Esophagus muscularis mucosa (tissue), 4 donors: ENCODE measurements around the gene ESAM. TPM values are rescaled to one million over a fixed set of nuclear protein-coding genes. Genes with fewer than 3 reads are reported as not detected.

Experiments used
- DNase-seq: peaks from one replicate; pipeline ENCODE4 v3.0.0-alpha.2; 2017; ENCODE audit errors: extremely low spot score
- H3K27ac ChIP-seq, 4 donors: fragments of 200-600 bp; sonication (generic); replicated peaks in 1 of 4; 1 replicate in 3 of 4; 2 replicates in 1 of 4; pipeline ENCODE4 v1.5.1; 2016 to 2019; ENCODE audit warnings: mild to moderate bottlenecking in 1 of 4
- H3K27me3 ChIP-seq, 4 donors: fragments of 200-600 bp; sonication (generic); one replicate each; pipeline versions ENCODE4 v1.5.1 to v1.6.0; 2016 to 2019
- H3K36me3 ChIP-seq, 4 donors: fragments of 200-600 bp; sonication (generic); one replicate each; pipeline ENCODE4 v1.5.1; 2016 to 2019
- H3K4me1 ChIP-seq, 4 donors: fragments of 200-600 bp; sonication (generic); one replicate each; pipeline ENCODE4 v1.5.1; 2016 to 2019
- H3K4me3 ChIP-seq, 4 donors: fragments of 200-600 bp; sonication (generic); 1 replicate in 2 of 4; 2 replicates in 2 of 4; pipeline ENCODE4 v1.5.1; 2016 to 2019; ENCODE audit warnings: mild to moderate bottlenecking in 4 of 4, moderate library complexity in 1 of 4
- H3K9me3 ChIP-seq, 4 donors: fragments of 200-600 bp; sonication (generic); 1 replicate in 3 of 4; 2 replicates in 1 of 4; pipeline ENCODE4 v1.5.1; 2016 to 2019
- EP300 ChIP-seq: sonication (generic); formaldehyde crosslinking; IDR thresholded peaks from one replicate; pipeline ENCODE4 v1.6.1; 2017; ENCODE audit warnings: antibody characterized with exemption
- POLR2A ChIP-seq: fragments of 450-650 bp; IDR thresholded peaks from one replicate; pipeline ENCODE4 v1.6.1; 2017; ENCODE audit warnings: antibody characterized with exemption, moderate library complexity, mild to moderate bottlenecking, low read depth
- POLR2AphosphoS5 ChIP-seq, 2 donors: sonication (generic); formaldehyde crosslinking; IDR thresholded peaks; one replicate each; pipeline ENCODE4 v1.6.1; 2017; ENCODE audit warnings: antibody characterized with exemption in 2 of 2
- WGBS: methylation state at CpG from one replicate; pipeline ENCODE4 v1.1.5; 2018; 5-methylcytosine and 5-hydroxymethylcytosine counted together
- intact Hi-C: fragments of 100-400 bp; cut with DNase I; formaldehyde crosslinking; loops from one replicate; pipeline ENCODE4 v1.15.1; 2023
- total RNA-seq, 4 donors: library from RNA; depleted of rRNA; stranded (reverse); fragments of >200 nt; gene quantifications; one replicate each; pipeline versions ENCODE4 v1.1.0 to v1.2.1, GENCODE V29; 2016
- TF ChIP-seq, protein P1 (sequence below), 3 experiments: fragments of 200-600 bp in 2 of 3; fragments of 450-650 bp in 1 of 3; sonication (generic) in 2 of 3; IDR thresholded peaks; one replicate each; pipeline ENCODE4 v1.5.1; 2017 to 2019; ENCODE audit warnings: antibody characterized with exemption in 3 of 3, mild to moderate bottlenecking in 2 of 3, moderate library complexity in 1 of 3

Gene ESAM
- total RNA-seq, 4 donors from 2014 or later: 10.8 to 52.8 (median 41.1) TPM

DNA sequence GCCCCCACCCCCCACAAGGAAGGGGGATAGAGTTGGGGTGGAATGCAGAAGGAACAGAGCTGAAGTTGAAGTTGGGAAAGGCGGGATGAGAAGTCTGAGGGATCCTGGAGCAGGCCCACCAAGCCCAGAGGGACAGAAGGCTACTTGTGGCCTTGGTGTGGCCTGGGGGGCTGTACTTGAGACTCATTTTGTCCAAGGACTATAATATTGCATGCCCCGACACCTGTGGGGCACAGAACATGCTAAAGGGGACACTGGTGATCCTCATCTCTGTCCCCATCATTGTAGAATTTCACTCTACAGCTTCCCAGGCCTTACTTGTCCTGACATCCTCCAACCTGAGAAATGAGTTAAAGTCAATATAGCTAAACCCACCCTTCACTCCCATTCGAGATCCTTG, 1.3 kb downstream of the ESAM start:
- Histone ChIP-seq H3K27me3 (peaks cover 5 to 73% (median 54%) of the 10 kb centered on the region in 4 donors), H3K4me3 (peak overlapping the region; percentile 52 to 65 (median 54)), H3K36me3 (peaks cover 0 to 35% (median 4%) of the 10 kb centered on the region in 4 donors), H3K9me3 (no peaks in the 10 kb centered on the region), H3K4me1 (peaks cover 43 to 60% (median 52%) of the 10 kb centered on the region in 4 donors), H3K27ac (peak overlapping the region; percentile 69 to 82 (median 82))
- 75% methylated on average over 3 of the region's 3 CpGs for WGBS
- TF ChIP-seq POLR2A (no peak), EP300 (no peak), POLR2AphosphoS5 (IDR thresholded peaks at IDR 0.05) (no peak)
- TF ChIP-seq, protein P1, sequence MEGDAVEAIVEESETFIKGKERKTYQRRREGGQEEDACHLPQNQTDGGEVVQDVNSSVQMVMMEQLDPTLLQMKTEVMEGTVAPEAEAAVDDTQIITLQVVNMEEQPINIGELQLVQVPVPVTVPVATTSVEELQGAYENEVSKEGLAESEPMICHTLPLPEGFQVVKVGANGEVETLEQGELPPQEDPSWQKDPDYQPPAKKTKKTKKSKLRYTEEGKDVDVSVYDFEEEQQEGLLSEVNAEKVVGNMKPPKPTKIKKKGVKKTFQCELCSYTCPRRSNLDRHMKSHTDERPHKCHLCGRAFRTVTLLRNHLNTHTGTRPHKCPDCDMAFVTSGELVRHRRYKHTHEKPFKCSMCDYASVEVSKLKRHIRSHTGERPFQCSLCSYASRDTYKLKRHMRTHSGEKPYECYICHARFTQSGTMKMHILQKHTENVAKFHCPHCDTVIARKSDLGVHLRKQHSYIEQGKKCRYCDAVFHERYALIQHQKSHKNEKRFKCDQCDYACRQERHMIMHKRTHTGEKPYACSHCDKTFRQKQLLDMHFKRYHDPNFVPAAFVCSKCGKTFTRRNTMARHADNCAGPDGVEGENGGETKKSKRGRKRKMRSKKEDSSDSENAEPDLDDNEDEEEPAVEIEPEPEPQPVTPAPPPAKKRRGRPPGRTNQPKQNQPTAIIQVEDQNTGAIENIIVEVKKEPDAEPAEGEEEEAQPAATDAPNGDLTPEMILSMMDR (IDR thresholded peaks at IDR 0.05): no peak
- intact Hi-C loops: loop anchor here (5.0 kb wide), 2 partner anchors 36 to 76 kb away; no protein-coding TSS in a partner anchor
- peak; percentile 84 for DNase-seq

DNA sequence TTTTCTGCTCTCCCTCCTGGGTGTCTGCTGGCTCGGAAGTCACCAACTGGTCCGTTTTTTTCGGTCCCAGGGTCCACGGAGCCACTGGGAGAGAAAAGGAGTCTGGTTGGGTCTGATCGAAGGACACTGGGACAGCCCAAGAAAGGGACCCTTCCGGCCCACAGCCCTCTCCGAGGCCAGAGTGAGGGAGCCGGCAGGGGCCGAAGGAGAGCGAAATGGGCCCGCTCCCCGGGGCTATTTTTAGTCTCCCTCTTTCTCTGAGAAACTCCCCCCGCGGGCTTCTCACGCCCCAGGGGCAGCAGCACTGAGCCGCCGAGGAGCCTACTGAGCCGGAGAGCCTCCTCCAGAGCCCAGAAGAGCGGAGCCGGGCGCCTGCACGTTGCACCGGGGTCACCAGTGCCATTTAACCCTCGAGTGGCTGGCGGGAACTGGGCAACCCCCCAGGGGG, 1.9 kb downstream of the ESAM start:
- Histone ChIP-seq H3K27me3 (peaks cover 5 to 77% (median 54%) of the 10 kb centered on the region in 4 donors), H3K4me1 (peaks cover 43 to 60% (median 52%) of the 10 kb centered on the region in 4 donors), H3K4me3 (peak overlapping the region; percentile 52 to 65 (median 54)), H3K27ac (peak overlapping the region; percentile 69 to 82 (median 82)), H3K36me3 (peaks cover 0 to 33% (median under 1%) of the 10 kb centered on the region in 4 donors), H3K9me3 (no peaks in the 10 kb centered on the region)
- no peak for TF ChIP-seq POLR2A
- TF ChIP-seq EP300: no peak
- TF ChIP-seq, protein P1 (IDR thresholded peaks at IDR 0.05): no peak
- no peak for TF ChIP-seq POLR2AphosphoS5 (IDR thresholded peaks at IDR 0.05)
- WGBS: 31% methylated on average over 15 of the region's 25 CpGs
- intact Hi-C loops: loop anchor here (5.0 kb wide), 2 partner anchors 37 to 77 kb away; no protein-coding TSS in a partner anchor
- DNase-seq: peak; percentile 70

DNA sequence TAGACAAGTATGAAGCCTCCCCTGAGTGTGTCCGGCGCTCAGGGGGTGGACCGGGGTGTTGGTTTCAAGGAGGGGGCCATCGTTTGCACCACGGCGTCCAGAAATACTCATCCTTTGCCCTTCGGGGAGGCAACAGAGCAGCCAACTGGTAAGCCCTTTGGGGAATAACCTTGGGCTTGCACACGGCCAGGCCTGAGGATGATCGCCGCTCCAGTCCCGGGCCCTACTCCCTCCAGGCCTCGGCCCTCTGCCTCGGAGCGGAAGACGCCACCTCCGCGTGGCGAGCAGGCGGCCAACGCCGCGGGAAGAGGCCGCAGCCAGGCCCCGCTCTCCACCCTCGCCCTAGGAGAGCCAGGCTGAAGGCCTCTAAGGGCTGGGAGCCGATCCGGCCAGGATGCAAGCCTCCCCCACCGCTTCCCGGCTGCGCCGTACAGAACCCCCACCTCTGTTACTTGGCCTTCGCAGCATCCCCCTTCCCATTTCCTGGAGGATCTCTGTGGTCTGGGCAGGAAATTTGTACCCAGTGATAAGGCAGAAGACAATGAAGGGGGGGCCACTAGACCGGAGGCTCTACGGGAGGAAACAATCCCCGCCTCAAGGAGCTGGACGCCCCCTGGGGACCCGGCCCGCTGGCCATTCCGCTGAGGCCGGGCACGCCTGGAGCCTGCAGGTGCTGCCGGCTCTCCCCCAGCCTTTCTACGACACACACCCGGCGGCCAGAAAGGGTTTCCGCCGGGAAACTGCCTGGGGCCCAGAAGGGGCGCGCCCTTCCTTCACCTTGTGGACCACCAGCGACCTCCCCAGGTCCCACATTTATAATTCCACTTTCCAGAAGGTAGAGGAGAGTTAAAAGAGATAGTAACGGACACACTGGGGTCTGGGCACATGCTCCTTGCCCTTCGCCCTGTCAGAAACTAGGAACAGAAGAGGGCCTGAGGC, 2.6 kb downstream of the ESAM start:
- peak overlapping the region; percentile 69 to 82 (median 82) for H3K27ac ChIP-seq
- peak overlapping the region; percentile 52 to 65 (median 54) for H3K4me3 ChIP-seq

DNA sequence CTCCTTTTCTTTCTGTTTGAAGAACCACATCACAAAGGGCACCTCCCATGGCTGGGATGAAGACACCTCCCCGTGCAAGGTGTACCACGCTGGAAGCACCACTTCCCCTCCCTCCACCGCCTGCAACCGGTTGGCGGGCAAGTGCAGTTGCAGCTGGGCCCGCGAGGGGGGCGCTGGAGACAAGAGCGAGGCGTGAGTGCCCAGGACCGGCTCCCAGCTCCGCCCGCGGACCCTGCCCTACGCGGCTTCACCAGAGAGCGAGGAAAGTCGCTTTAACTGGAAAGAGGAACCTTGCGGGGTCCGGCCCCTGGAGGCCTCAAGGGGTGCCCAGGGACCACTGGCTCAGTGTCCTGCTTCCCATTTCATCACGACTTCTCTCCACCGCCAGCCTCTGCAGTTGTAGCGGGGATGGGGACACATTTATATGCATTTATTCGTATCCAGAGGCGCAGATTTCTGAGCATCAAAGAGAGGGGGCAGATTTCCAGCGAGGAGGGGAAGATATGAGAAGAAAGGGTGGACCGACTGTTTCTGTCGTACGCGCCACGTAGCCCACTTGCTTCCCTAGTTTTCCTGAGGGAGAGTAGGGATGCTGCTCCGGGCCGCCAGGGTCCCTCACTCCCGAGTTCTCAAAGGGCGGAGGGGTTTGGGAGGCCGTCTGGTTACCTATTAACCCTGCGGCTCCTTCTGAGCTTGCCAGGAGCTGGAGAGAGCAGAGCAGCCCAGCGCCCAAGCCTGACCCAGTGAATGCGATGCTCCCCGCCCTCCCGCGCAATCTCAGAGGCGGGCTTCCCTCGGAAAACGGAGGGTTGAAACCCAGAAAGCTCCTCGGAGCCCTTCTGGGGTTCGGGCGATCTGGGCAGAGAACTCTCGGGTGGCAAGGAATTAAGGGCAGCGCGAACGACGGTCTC, 3.5 kb downstream of the ESAM start:
- intact Hi-C loops: no loop called here

More for the DNA sequence above, 2.6 kb downstream of the ESAM start:
- peak; percentile 89 for DNase-seq
- Histone ChIP-seq H3K9me3 (no peaks in the 10 kb centered on the region), H3K27me3 (peaks cover 5 to 82% (median 54%) of the 10 kb centered on the region in 4 donors), H3K4me1 (peaks cover 49 to 60% (median 54%) of the 10 kb centered on the region in 4 donors), H3K36me3 (peaks cover 0 to 26% (median 0%) of the 10 kb centered on the region in 4 donors)
- WGBS: 45% methylated on average over 41 of the region's 52 CpGs
- peak; percentile 29 to 47 for TF ChIP-seq POLR2AphosphoS5 (IDR thresholded peaks at IDR 0.05)
- no peak for TF ChIP-seq POLR2A
- intact Hi-C loops: loop anchor here (5.0 kb wide), 2 partner anchors 38 to 78 kb away; no protein-coding TSS in a partner anchor

More for the DNA sequence above, 3.5 kb downstream of the ESAM start:
- H3K36me3 ChIP-seq: peaks cover 0 to 35% (median 2%) of the 10 kb centered on the region in 4 donors
- peak overlapping the region; percentile 52 to 65 (median 54) for H3K4me3 ChIP-seq
- H3K9me3 ChIP-seq: no peaks in the 10 kb centered on the region
- peaks cover 5 to 91% (median 54%) of the 10 kb centered on the region in 4 donors for H3K27me3 ChIP-seq
- peak overlapping the region; percentile 35 to 82 (median 62) for H3K27ac ChIP-seq
- TF ChIP-seq, protein P1 (IDR thresholded peaks at IDR 0.05): peak; percentile 65 to 75 (median 67)
- peak in 1 of 2 donors; percentile 24 for TF ChIP-seq POLR2AphosphoS5 (IDR thresholded peaks at IDR 0.05)
- no peak for TF ChIP-seq EP300
- TF ChIP-seq POLR2A: no peak
- peaks cover 49 to 55% (median 55%) of the 10 kb centered on the region in 4 donors for H3K4me1 ChIP-seq
- 5% methylated on average over 31 of the region's 53 CpGs for WGBS
- peak; percentile 96 for DNase-seq
